ENCODE data around the gene CDH23.

GRCh38 chr10:71831646-71832552, 435.2 kb downstream of the CDH23 start:
- TF ChIP-seq CTCF (IDR thresholded peaks at IDR 0.05; ENCODE audit: low read depth, low read length, poor library complexity, severe bottlenecking), result no peak
- no peak for TF ChIP-seq EZH2phosphoT487 (IDR thresholded peaks at IDR 0.05; ENCODE audit: borderline replicate concordance, low read length)
